Gastrocnemius medialis (tissue), 4 donors: ENCODE data around the gene RPL31.

ENCODE experiments used
- CTCF ChIP-seq, 5 experiments: fragments of 450-650 bp in 3 of 5; fragments of 200-600 bp in 2 of 5; sonication (generic) in 2 of 5; IDR thresholded peaks in 4 of 5; conservative IDR thresholded peaks in 1 of 5; 1 replicate in 4 of 5; 2 replicates in 1 of 5; pipeline ENCODE4 v1.5.1; 2016 to 2019; ENCODE audit warnings: antibody characterized with exemption in 5 of 5, mild to moderate bottlenecking in 3 of 5, moderate library complexity in 3 of 5
- POLR2A ChIP-seq, 2 donors: fragments of 450-650 bp; IDR thresholded peaks; one replicate each; pipeline ENCODE4 v1.6.1; 2017; ENCODE audit warnings: antibody characterized with exemption in 2 of 2, mild to moderate bottlenecking in 2 of 2, moderate library complexity in 2 of 2

GRCh38 chr2:100989666-100990065, 12.4 kb upstream of the RPL31 start:
- TF ChIP-seq POLR2A (IDR thresholded peaks at IDR 0.05) (no peak), CTCF (IDR thresholded peaks at IDR 0.05 in 4 of 5, conservative IDR thresholded peaks at IDR 0.05 in 1 of 5) (no peak)
